ENCODE measurements around the gene PCDH9.

DNA sequence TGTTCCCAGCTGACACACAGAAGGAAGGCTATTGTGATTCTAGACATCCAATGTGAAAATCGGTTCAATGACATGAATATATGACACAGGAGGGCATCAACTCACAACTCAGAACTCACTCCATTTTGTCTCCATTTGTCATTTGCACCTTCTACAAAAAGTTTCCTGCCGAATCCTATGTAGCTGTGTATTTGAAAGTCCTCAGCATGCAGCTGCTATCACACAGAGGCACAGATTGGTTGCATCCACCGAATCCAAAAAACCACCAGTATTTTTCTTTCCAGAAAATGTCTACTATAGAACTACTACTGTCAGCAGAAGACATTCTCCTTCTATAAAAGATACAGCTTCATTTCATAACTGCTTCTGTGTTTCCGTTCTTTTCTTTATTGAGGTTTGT, 13.3 kb downstream of the PCDH9 start:
- TF ChIP-seq EZH2phosphoT487 (IDR thresholded peaks at IDR 0.05; ENCODE audit: insufficient read depth, low read depth) (no peak), EZH2 (IDR thresholded peaks at IDR 0.05; ENCODE audit: insufficient read depth, poor library complexity, severe bottlenecking) (no peak)
